Measurements from ENCODE around the gene MCTP1. TPM values are rescaled to one million over a fixed set of nuclear protein-coding genes. Genes with fewer than 3 reads are reported as not detected.

MCTP1 gene
- total RNA-seq, 2 donors from 2014 or later = 22.1 to 256 TPM

GRCh38 chr5:94699562-94699961 is 585.3 kb downstream of the MCTP1 start:
- no peak for TF ChIP-seq CTCF (IDR thresholded peaks at IDR 0.05)
- H3K4me3 ChIP-seq = no peak overlapping the region
- no peak overlapping the region for H3K27ac ChIP-seq
- ATAC-seq (ENCODE audit: insufficient number of reproducible peaks, low FRiP score, low read depth) (no peak), DNase-seq (ENCODE audit: low spot score) (no peak)
- no peaks in the 10 kb centered on the region for H3K9me3 ChIP-seq
- H3K4me1 ChIP-seq (ENCODE audit: control insufficient read depth in 1 of 2, low read depth in 2 of 2) = no peaks in the 10 kb centered on the region
- no peaks in the 10 kb centered on the region for H3K27me3 ChIP-seq (replicated peaks; ENCODE audit: insufficient read depth)
- H3K36me3 ChIP-seq = no peaks in the 10 kb centered on the region

- Histone ChIP-seq H3K36me3 (no peaks in the 10 kb centered on the region), H3K4me1 (ENCODE audit: control insufficient read depth in 1 of 2, low read depth in 2 of 2) (no peaks in the 10 kb centered on the region), H3K27me3 (replicated peaks; ENCODE audit: insufficient read depth) (no peaks in the 10 kb centered on the region), H3K4me3 (no peak overlapping the region), H3K9me3 (no peaks in the 10 kb centered on the region), H3K27ac (no peak overlapping the region)
- ATAC-seq (ENCODE audit: insufficient number of reproducible peaks, low FRiP score, low read depth) (no peak), DNase-seq (ENCODE audit: low spot score) (no peak)
- no peak for TF ChIP-seq CTCF (IDR thresholded peaks at IDR 0.05)
Observed at GRCh38 chr5:94698197-94698596, 586.7 kb downstream of the MCTP1 start.

- Histone ChIP-seq H3K36me3 (no peaks in the 10 kb centered on the region), H3K4me1 (ENCODE audit: control insufficient read depth in 1 of 2, low read depth in 2 of 2) (no peaks in the 10 kb centered on the region), H3K27ac (no peak overlapping the region), H3K27me3 (replicated peaks; ENCODE audit: insufficient read depth) (no peaks in the 10 kb centered on the region), H3K9me3 (no peaks in the 10 kb centered on the region), H3K4me3 (no peak overlapping the region)
- ATAC-seq (ENCODE audit: insufficient number of reproducible peaks, low FRiP score, low read depth) = no peak
- no peak for DNase-seq (ENCODE audit: low spot score)
- no peak for TF ChIP-seq CTCF (IDR thresholded peaks at IDR 0.05)
Observed at GRCh38 chr5:94694671-94695070, 590.2 kb downstream of the MCTP1 start.

GRCh38 chr5:94693845-94694370 is 591.0 kb downstream of the MCTP1 start:
- Histone ChIP-seq H3K9me3 (no peaks in the 10 kb centered on the region), H3K27me3 (replicated peaks; ENCODE audit: insufficient read depth) (no peaks in the 10 kb centered on the region), H3K4me1 (ENCODE audit: control insufficient read depth in 1 of 2, low read depth in 2 of 2) (no peaks in the 10 kb centered on the region), H3K36me3 (no peaks in the 10 kb centered on the region), H3K27ac (no peak overlapping the region), H3K4me3 (no peak overlapping the region)
- ATAC-seq (ENCODE audit: insufficient number of reproducible peaks, low FRiP score, low read depth) (no peak), DNase-seq (ENCODE audit: low spot score) (no peak)
- no peak for TF ChIP-seq CTCF (IDR thresholded peaks at IDR 0.05)

- no peak for ATAC-seq (ENCODE audit: insufficient number of reproducible peaks, low FRiP score, low read depth)
- no peaks in the 10 kb centered on the region for H3K27me3 ChIP-seq (replicated peaks; ENCODE audit: insufficient read depth)
- H3K9me3 ChIP-seq = no peaks in the 10 kb centered on the region
- TF ChIP-seq CTCF (IDR thresholded peaks at IDR 0.05) = peak; percentile 19
- H3K27ac ChIP-seq = no peak overlapping the region
- H3K4me3 ChIP-seq = no peak overlapping the region
- no peaks in the 10 kb centered on the region for H3K36me3 ChIP-seq
- no peaks in the 10 kb centered on the region for H3K4me1 ChIP-seq (ENCODE audit: control insufficient read depth in 1 of 2, low read depth in 2 of 2)
- no peak for DNase-seq (ENCODE audit: low spot score)
Observed at GRCh38 chr5:94693043-94693822, 591.7 kb downstream of the MCTP1 start.
